Keratinocyte (primary cell): ENCODE measurements around the gene C7. TPM values are rescaled to one million over a fixed set of nuclear protein-coding genes. Genes with fewer than 3 reads are reported as not detected.

Source experiments
- DNase-seq: peaks from one replicate; pipeline ENCODE4 v3.0.0-alpha.2; 2011; ENCODE audit warnings: low read depth, missing footprints, low spot score
- FAIRE-seq: peaks from 2 replicates; lab custom pipeline; 2011; peaks lifted over from hg19 to GRCh38; lab: Jason Lieb, UNC
- H2AFZ ChIP-seq: 2 replicates; pipeline ENCODE4 v1.6.0; 2012; ENCODE audit warnings: low read length, control low read depth, inconsistent platforms; ENCODE audit not compliant: control insufficient read depth
- H3K27ac ChIP-seq: 2 replicates; pipeline ENCODE4 v1.5.1; 2011; ENCODE audit warnings: low read length; ENCODE audit not compliant: control insufficient read depth, insufficient read depth
- H3K27me3 ChIP-seq: 3 replicates; pipeline ENCODE4 v1.6.0; 2011; ENCODE audit warnings: low read length; ENCODE audit not compliant: control insufficient read depth, insufficient read depth; ENCODE audit errors: extremely low read depth
- H3K36me3 ChIP-seq, 2 experiments: 2 replicates in 1 of 2; 3 replicates in 1 of 2; pipeline ENCODE4 v1.5.1; 2011; ENCODE audit warnings: low read length in 2 of 2, mild to moderate bottlenecking in 1 of 2; ENCODE audit not compliant: control insufficient read depth in 2 of 2, insufficient read depth in 2 of 2; ENCODE audit errors: extremely low read depth in 1 of 2
- H3K4me1 ChIP-seq: 3 replicates; pipeline ENCODE4 v1.5.1; 2011; ENCODE audit warnings: low read length; ENCODE audit not compliant: control insufficient read depth, insufficient read depth; ENCODE audit errors: extremely low read depth
- H3K4me2 ChIP-seq: 3 replicates; pipeline ENCODE4 v1.6.0; 2011; ENCODE audit warnings: low read depth, low read length; ENCODE audit not compliant: control insufficient read depth, insufficient read depth; ENCODE audit errors: extremely low read depth
- H3K4me3 ChIP-seq, 3 experiments: fragments of 200-600 bp in 1 of 3; sonication (generic) in 1 of 3; 2 replicates in 2 of 3; 3 replicates in 1 of 3; pipeline ENCODE4 v1.5.1; 2011 to 2016; ENCODE audit warnings: low read length in 3 of 3, mild to moderate bottlenecking in 3 of 3, control low read depth in 2 of 3, inconsistent platforms in 1 of 3, low read depth in 1 of 3, mixed read lengths in 1 of 3, mixed run types in 1 of 3, moderate library complexity in 1 of 3; ENCODE audit not compliant: control insufficient read depth in 2 of 3, insufficient read depth in 2 of 3; ENCODE audit errors: extremely low read depth in 1 of 3
- H3K79me2 ChIP-seq: 2 replicates; pipeline ENCODE4 v1.6.0; 2012; ENCODE audit warnings: low read length; ENCODE audit not compliant: control insufficient read depth, insufficient read depth
- H3K9ac ChIP-seq: 3 replicates; pipeline ENCODE4 v1.6.0; 2011; ENCODE audit warnings: low read length; ENCODE audit not compliant: control insufficient read depth, insufficient read depth; ENCODE audit errors: extremely low read depth
- H3K9me1 ChIP-seq: 3 replicates; pipeline ENCODE4 v1.6.0; 2011; ENCODE audit warnings: low read length; ENCODE audit not compliant: control insufficient read depth, insufficient read depth; ENCODE audit errors: extremely low read depth
- H3K9me3 ChIP-seq: 2 replicates; pipeline ENCODE4 v1.5.1; 2012; ENCODE audit warnings: low read depth, low read length; ENCODE audit not compliant: control insufficient read depth
- H4K20me1 ChIP-seq: 3 replicates; pipeline ENCODE4 v1.6.0; 2011; ENCODE audit warnings: low read length; ENCODE audit not compliant: control insufficient read depth, insufficient read depth; ENCODE audit errors: extremely low read depth
- EZH2 ChIP-seq: IDR thresholded peaks from one replicate; pipeline ENCODE4 v1.6.1; 2012; ENCODE audit warnings: inconsistent platforms, mild to moderate bottlenecking, low read length, moderate library complexity
- dilution Hi-C: fragments of 300-500 bp; cut with MboI; formaldehyde crosslinking; loops from one replicate; pipeline ENCODE4 v1.7.0; 2020; ENCODE audit warnings: low sequenced_read_pairs; ENCODE audit not compliant: extremely low pct_ligation_motif_present
- polyA plus RNA-seq, 5 experiments: library from polyadenylated mRNA; depleted of rRNA in 3 of 5; stranded (reverse) in 3 of 5; stranded (forward) in 1 of 5; unstranded in 1 of 5; fragments of >200 nt; gene quantifications; 1 replicate in 1 of 5; 2 replicates in 3 of 5; 3 replicates in 1 of 5; pipeline versions ENCODE4 v1.2.1 to v1.2.3, GENCODE V29; 2011 to 2012; ENCODE audit warnings: missing spikeins in 2 of 5, low read depth in 1 of 5, low replicate concordance in 1 of 5
- TF ChIP-seq, protein P1 (sequence below), 3 experiments: IDR thresholded peaks in 1 of 3; conservative IDR thresholded peaks in 1 of 3; optimal IDR thresholded peaks in 1 of 3; 2 replicates in 2 of 3; 3 replicates in 1 of 3; pipeline versions ENCODE3 to v1.5.1; 2011; ENCODE audit warnings: low read length in 3 of 3, mild to moderate bottlenecking in 3 of 3, moderate library complexity in 2 of 3, control low read depth in 1 of 3, inconsistent platforms in 1 of 3; ENCODE audit not compliant: insufficient read depth in 2 of 3; ENCODE audit errors: extremely low read depth in 1 of 3

Gene C7
- polyA plus RNA-seq, 1 donor (not counting 4 experiments of a cell fraction or from before 2014, with no cell fraction given) = not detected

DNA sequence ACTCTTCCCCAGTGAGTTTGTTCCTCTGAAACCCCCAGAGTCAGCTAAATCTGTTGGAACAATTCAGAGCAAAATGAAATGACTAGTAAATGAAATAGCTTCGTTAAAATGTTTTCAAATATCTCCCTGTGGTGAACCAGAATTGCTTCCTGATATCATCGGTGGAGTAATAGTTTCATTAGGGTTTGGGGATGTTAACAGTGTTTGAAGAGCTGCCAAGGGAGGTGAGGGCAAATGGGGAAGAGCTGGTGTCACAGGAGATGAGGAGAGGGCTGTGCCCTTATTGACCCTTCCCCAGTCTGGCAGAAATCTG lies 4.3 kb upstream of the C7 start:
- FAIRE-seq (no peak), DNase-seq (no peak)
- Histone ChIP-seq H3K9me1 (no peaks in the 10 kb centered on the region), H3K27me3 (no peaks in the 10 kb centered on the region), H2AFZ (no peak overlapping the region), H4K20me1 (no peaks in the 10 kb centered on the region), H3K4me2 (no peak overlapping the region), H3K36me3 (no peaks in the 10 kb centered on the region), H3K4me3 (no peak overlapping the region), H3K9ac (no peak overlapping the region), H3K79me2 (no peaks in the 10 kb centered on the region), H3K9me3 (no peaks in the 10 kb centered on the region), H3K4me1 (no peaks in the 10 kb centered on the region), H3K27ac (no peak overlapping the region)
- TF ChIP-seq, protein P1, sequence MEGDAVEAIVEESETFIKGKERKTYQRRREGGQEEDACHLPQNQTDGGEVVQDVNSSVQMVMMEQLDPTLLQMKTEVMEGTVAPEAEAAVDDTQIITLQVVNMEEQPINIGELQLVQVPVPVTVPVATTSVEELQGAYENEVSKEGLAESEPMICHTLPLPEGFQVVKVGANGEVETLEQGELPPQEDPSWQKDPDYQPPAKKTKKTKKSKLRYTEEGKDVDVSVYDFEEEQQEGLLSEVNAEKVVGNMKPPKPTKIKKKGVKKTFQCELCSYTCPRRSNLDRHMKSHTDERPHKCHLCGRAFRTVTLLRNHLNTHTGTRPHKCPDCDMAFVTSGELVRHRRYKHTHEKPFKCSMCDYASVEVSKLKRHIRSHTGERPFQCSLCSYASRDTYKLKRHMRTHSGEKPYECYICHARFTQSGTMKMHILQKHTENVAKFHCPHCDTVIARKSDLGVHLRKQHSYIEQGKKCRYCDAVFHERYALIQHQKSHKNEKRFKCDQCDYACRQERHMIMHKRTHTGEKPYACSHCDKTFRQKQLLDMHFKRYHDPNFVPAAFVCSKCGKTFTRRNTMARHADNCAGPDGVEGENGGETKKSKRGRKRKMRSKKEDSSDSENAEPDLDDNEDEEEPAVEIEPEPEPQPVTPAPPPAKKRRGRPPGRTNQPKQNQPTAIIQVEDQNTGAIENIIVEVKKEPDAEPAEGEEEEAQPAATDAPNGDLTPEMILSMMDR (optimal IDR thresholded peaks at IDR 0.05 in 1 of 3, IDR thresholded peaks at IDR 0.05 in 1 of 3, conservative IDR thresholded peaks at IDR 0.05 in 1 of 3; ENCODE audit: extremely low read depth in 1 of 3, insufficient read depth in 2 of 3, low read length in 3 of 3) = no peak
- TF ChIP-seq EZH2 = no peak
- dilution Hi-C loops = no loop called here

DNA sequence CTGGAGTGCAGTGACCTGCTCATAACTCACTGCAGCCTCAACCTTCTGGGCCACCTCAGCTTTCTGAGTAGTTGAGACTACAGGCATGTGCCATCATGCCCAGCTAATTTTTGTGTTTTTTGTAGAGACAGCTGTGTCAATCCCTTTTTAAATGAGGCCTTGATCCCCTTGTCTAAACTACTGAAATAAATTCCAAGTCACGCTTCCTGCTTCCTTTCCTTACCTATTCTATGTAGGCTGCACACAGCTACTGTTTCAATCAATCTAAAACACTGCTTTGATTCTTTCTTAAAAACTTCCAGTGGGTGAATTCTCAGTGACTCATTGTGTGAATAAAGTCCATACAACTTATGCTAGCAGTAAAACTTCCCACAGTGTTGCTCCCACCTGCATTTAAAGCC lies 2.9 kb upstream of the C7 start:
- no peak overlapping the region for H3K9ac ChIP-seq
- no peaks in the 10 kb centered on the region for H3K9me3 ChIP-seq
- no peaks in the 10 kb centered on the region for H3K4me1 ChIP-seq
- no peak for TF ChIP-seq EZH2
- TF ChIP-seq, protein P1 (optimal IDR thresholded peaks at IDR 0.05 in 1 of 3, IDR thresholded peaks at IDR 0.05 in 1 of 3, conservative IDR thresholded peaks at IDR 0.05 in 1 of 3; ENCODE audit: extremely low read depth in 1 of 3, insufficient read depth in 2 of 3, low read length in 3 of 3) = no peak
- no peak for DNase-seq
- H3K79me2 ChIP-seq = no peaks in the 10 kb centered on the region
- FAIRE-seq = no peak
- H3K4me2 ChIP-seq = no peak overlapping the region
- H3K4me3 ChIP-seq = no peak overlapping the region
- no peaks in the 10 kb centered on the region for H4K20me1 ChIP-seq
- H2AFZ ChIP-seq = no peak overlapping the region
- no peaks in the 10 kb centered on the region for H3K27me3 ChIP-seq
- H3K36me3 ChIP-seq = no peaks in the 10 kb centered on the region
- dilution Hi-C loops = no loop called here
- H3K9me1 ChIP-seq = no peaks in the 10 kb centered on the region
- no peak overlapping the region for H3K27ac ChIP-seq
